OCI-LY7 (cell line): ENCODE data around the gene GPR132.

Experiments used
- CTCF ChIP-seq: fragments of 200-600 bp; sonication (generic); conservative IDR thresholded peaks from 2 replicates; pipeline ENCODE4 v1.5.1; 2014; ENCODE audit warnings: mild to moderate bottlenecking, antibody characterized with exemption, low read length, moderate library complexity, mixed read lengths
- EZH2phosphoT487 ChIP-seq: fragments of 200-600 bp; sonication (generic); IDR thresholded peaks from 2 replicates; pipeline ENCODE4 v1.6.1; 2018; ENCODE audit warnings: low read depth, borderline replicate concordance, mild to moderate bottlenecking, mixed run types, antibody characterized with exemption, low read length, moderate library complexity, mixed read lengths

GRCh38 chr14:105092171-105093037 lies 27.2 kb upstream of the GPR132 start:
- TF ChIP-seq CTCF, result no peak
- TF ChIP-seq EZH2phosphoT487, result no peak
